GM06990 (cell line): ENCODE measurements around the gene PNPLA2.

Experiments used
- DNase-seq: peaks from one replicate; pipeline ENCODE4 v3.0.0-alpha.2; 2011; ENCODE audit not compliant: insufficient read length; ENCODE audit errors: extremely low read depth
- H3K27me3 ChIP-seq: replicated peaks from 2 replicates; pipeline ENCODE4 v1.6.0; 2011; ENCODE audit warnings: low read length; ENCODE audit not compliant: control insufficient read depth, insufficient read depth
- H3K36me3 ChIP-seq: 2 replicates; pipeline ENCODE4 v1.5.1; 2011; ENCODE audit warnings: low read length; ENCODE audit not compliant: control insufficient read depth, insufficient read depth
- H3K4me3 ChIP-seq: replicated peaks from 2 replicates; pipeline ENCODE4 v1.5.1; 2011; ENCODE audit warnings: low read depth, mild to moderate bottlenecking, control low read depth, low read length
- TF ChIP-seq, protein P1 (sequence below): IDR thresholded peaks from 2 replicates; pipeline ENCODE4 v1.5.1; 2011; ENCODE audit warnings: low read length, control low read depth, mild to moderate bottlenecking, inconsistent platforms; ENCODE audit not compliant: insufficient read depth, poor library complexity, severe bottlenecking

PNPLA2 gene

DNA sequence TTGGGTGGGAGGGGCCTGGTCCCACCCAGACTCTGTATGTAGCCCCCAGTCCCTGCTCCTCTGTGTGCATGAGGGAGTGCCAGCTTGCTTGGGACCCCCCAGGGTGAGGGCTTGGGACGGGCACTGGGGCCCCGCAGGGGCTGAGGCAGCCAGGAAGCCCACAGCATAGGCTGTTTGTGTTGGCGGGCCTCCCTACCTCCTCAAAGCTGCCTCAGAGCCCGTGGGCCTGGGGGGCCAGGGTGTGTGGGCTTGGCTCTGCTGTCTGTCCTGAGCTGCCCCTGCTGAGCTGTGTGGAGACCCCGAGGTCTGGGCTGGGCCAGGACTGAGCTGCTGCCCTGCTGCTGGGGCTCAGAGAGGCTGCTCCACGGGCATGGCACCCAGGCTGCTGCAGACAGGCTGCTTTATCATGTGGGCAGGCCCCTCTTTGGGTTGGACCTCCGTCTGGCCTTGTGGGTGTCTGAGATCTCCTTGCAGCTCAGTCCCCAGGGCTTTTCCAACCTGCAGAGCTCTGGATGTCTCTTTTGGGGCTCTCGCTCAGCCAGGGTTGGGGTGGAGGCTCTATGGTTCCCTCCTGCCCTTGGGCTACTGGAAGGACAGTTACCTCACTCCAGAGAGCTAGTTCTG, 27.3 kb downstream of the PNPLA2 start:
- TF ChIP-seq, protein P1, sequence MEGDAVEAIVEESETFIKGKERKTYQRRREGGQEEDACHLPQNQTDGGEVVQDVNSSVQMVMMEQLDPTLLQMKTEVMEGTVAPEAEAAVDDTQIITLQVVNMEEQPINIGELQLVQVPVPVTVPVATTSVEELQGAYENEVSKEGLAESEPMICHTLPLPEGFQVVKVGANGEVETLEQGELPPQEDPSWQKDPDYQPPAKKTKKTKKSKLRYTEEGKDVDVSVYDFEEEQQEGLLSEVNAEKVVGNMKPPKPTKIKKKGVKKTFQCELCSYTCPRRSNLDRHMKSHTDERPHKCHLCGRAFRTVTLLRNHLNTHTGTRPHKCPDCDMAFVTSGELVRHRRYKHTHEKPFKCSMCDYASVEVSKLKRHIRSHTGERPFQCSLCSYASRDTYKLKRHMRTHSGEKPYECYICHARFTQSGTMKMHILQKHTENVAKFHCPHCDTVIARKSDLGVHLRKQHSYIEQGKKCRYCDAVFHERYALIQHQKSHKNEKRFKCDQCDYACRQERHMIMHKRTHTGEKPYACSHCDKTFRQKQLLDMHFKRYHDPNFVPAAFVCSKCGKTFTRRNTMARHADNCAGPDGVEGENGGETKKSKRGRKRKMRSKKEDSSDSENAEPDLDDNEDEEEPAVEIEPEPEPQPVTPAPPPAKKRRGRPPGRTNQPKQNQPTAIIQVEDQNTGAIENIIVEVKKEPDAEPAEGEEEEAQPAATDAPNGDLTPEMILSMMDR, result no peak
- Histone ChIP-seq H3K27me3 (no peaks in the 10 kb centered on the region), H3K4me3 (no peak overlapping the region)

DNA sequence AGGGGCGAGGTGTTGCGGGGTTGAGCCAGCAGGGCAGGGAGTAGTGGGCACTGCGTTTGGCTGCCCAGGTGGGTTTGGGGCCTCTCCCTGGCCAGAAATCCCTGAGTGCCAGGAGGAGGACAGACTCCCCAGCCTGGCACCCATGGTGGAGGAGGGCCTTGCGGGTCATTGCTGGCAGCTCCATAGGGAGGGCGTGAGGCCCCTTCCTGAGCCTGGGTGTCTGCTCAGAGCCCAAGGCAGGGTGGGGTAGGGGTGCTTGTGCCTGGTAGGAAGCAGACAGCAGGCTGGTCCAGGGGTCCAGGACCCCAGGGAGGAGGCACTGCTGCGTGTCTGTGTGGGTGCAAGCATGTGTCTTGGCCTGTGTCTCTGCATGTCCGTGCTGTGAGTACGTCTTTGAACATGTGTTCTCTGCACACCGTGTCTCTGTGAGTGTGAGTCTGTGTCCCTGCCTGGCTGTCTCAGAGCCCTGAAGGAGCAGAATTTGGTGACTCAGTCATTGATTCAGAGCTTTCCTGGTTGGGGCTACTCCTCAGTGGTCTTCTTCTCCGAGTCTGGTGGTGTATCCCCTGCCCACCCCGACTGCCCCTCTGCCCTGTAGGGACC, 27.9 kb downstream of the PNPLA2 start:
- TF ChIP-seq, protein P1, result no peak
- Histone ChIP-seq H3K36me3 (no peaks in the 10 kb centered on the region), H3K4me3 (no peak overlapping the region), H3K27me3 (no peaks in the 10 kb centered on the region; the same call in 1 of the 2 replicates)
- no peak for DNase-seq

More for the DNA sequence above, 27.3 kb downstream of the PNPLA2 start:
- no peaks in the 10 kb centered on the region; the same call in 1 of the 2 replicates for H3K36me3 ChIP-seq
- no peak for DNase-seq

DNA sequence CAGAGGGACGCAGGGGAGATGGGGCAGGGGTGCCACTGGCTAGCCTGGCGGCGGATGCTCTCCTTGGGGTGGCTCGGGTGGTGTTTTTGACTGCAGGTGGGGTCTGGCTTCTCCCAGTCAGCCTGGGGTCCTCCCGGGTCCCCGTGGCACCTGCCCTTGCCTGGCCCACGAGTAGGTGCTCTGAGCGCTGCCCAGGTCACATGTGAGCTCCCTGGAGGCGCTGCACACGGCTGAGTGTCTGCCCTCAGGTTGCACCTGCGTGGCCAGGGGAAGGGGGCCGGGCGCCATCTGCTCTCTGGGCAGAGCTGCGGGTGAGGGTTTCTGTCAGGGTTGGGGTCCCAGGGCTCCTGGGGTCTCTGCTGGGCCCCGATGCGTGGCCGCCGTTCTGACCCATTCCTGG, 29.2 kb downstream of the PNPLA2 start:
- H3K36me3 ChIP-seq, result no peaks in the 10 kb centered on the region
- TF ChIP-seq, protein P1, result no peak
- H3K4me3 ChIP-seq, result no peak overlapping the region
- no peak for DNase-seq
- no peaks in the 10 kb centered on the region; the same call in 1 of the 2 replicates for H3K27me3 ChIP-seq

DNA sequence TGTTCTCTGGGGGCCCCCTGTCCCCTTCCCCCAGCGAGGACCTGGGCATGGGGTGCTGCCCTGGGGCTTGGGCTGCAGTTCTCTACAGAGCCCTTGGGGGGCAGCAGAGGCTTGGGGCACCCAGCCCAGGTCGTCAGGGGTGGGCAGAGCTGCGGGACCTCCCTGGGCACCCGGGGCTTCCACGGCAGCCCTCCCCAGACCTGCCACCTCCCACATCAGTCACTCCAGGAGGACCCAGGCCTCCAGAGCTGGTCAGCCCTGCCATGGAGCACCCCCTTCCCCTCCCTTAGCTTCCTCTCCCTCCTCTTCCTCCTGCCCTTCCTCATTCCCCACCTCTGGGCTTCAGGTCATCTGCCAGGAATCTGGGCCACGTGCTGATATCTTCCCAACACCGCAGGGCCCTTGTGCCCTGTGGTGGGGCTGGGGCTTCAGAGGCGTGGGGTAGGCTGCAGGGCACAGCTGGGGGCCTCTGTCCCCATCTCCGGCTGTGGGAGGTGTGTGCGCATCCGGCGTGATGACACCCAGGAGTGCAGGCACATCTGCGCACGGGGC, 29.7 kb downstream of the PNPLA2 start:
- DNase-seq, result no peak
- H3K27me3 ChIP-seq, result no peaks in the 10 kb centered on the region; the same call in 1 of the 2 replicates
- no peak overlapping the region for H3K4me3 ChIP-seq
- H3K36me3 ChIP-seq, result no peaks in the 10 kb centered on the region
- TF ChIP-seq, protein P1, result peak; percentile 98

DNA sequence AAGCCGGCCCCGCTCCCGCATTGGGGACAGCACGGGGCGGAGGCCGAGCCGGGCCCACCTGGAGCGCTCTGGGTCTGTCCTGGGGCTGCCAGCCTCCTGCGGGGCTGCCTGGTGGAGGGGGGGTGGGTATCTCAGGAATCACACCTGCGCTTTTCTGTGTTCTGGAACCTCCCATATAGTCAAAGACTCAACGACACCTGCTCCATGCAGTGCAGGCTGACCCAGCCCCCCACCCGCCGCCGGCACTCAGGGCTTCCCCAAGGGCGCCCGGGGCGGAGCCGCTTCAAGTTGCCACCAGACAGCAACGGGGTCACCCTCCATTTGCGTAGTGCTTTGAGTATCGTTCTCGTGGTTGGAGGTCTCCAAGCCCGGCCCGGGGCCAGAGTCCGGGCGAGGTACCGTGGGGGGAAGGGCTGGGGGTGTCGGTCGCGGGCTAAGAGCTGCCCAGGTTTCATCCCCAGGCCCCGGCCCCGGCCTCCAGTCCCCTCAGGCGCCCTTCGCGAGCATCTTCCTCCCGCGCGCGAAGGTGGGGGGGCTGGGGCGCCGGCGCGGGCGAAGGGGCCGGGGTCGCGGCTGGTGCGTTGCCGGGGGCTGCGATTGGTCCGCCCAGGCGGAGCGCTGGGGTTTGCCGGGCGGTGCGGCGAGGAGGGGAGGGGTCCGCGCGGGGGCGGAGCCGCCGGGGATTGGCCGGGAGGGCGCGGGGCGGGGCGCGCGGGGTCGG, 30.6 kb downstream of the PNPLA2 start:
- no peaks in the 10 kb centered on the region; the same call in 1 of the 2 replicates for H3K27me3 ChIP-seq
- TF ChIP-seq, protein P1, result no peak
- H3K4me3 ChIP-seq, result peak overlapping the region; percentile 25
- no peaks in the 10 kb centered on the region for H3K36me3 ChIP-seq
- DNase-seq, result no peak
